Psoas muscle (tissue), 8 donors: ENCODE results near the gene FTO. TPM values are rescaled to one million over a fixed set of nuclear protein-coding genes. Genes with fewer than 3 reads are reported as not detected.
A peak's percentile ranks its signal among the peaks of the same experiment; 100 is the strongest.
"Not testable (repeated sequence)": the region's sequence is repeated elsewhere in the genome, so short reads cannot be mapped to it uniquely, and the experiment has no call there.

Source experiments
- ATAC-seq, 4 donors: fragments of 200-7000 bp; cut with Tn5 transposase; one replicate each; pipeline ENCODE4 v1.9.1; 2020; ENCODE audit warnings: moderate library complexity in 3 of 4, mild to moderate bottlenecking in 2 of 4
- DNase-seq, 2 donors: peaks; one replicate each; pipeline ENCODE4 v3.0.0-alpha.2; 2020
- H3K27ac ChIP-seq: fragments of 200-600 bp; one replicate; pipeline ENCODE4 v1.8.0; 2022
- H3K27me3 ChIP-seq, 3 donors: fragments of 200-600 bp in 1 of 3; one replicate each; pipeline versions ENCODE4 v1.6.1 to v1.8.0; 2013 to 2022; ENCODE audit warnings: low read length in 2 of 3, mild to moderate bottlenecking in 2 of 3, moderate library complexity in 1 of 3; ENCODE audit not compliant: insufficient read depth in 3 of 3
- H3K36me3 ChIP-seq, 2 donors: fragments of 200-600 bp in 1 of 2; one replicate each; pipeline versions ENCODE4 v1.6.1 to v1.8.0; 2013 to 2022; ENCODE audit warnings: low read depth in 1 of 2, mild to moderate bottlenecking in 1 of 2, moderate library complexity in 1 of 2; ENCODE audit not compliant: insufficient read depth in 1 of 2
- H3K4me1 ChIP-seq: fragments of 200-600 bp; one replicate; pipeline ENCODE4 v1.8.0; 2022
- H3K4me3 ChIP-seq: fragments of 200-600 bp; one replicate; pipeline ENCODE4 v1.8.0; 2022; ENCODE audit warnings: mild to moderate bottlenecking
- H3K9me3 ChIP-seq: fragments of 200-600 bp; one replicate; pipeline ENCODE4 v1.8.0; 2022
- WGBS, 3 donors: extraction: QIAGEN DNeasy Blood & Tissue Kit; methylation state at CpG; one replicate each; pipeline versions ENCODE4 v1.1.6 to v1.1.7; 2013; 5-methylcytosine and 5-hydroxymethylcytosine counted together
- intact Hi-C, 2 donors: fragments of 100-400 bp; cut with DNase I; formaldehyde crosslinking; loops; one replicate each; pipeline versions ENCODE4 v1.11.0 to v1.14.2; 2022
- polyA plus RNA-seq, 3 donors: library from polyadenylated mRNA; stranded (reverse); fragments of 200-250 nt; gene quantifications; one replicate each; pipeline ENCODE4 v1.2.3, GENCODE V29; 2013
- total RNA-seq, 4 donors: library from RNA; stranded (reverse); fragmentation: NEBNext Ultra II Directional in 2 of 4; extraction: Animal tissue kit (Norgen Biotek cat#: 25700) in 2 of 4; gene quantifications; one replicate each; pipeline versions ENCODE4 v1.2.1 to v1.2.4, GENCODE V29; 2021 to 2023
- TF ChIP-seq, protein P1 (sequence below): fragments of 200-600 bp; IDR thresholded peaks from one replicate; pipeline ENCODE4 v1.8.0; 2022; ENCODE audit warnings: antibody characterized with exemption
- donor health status: healthy with polysubstance abuse.
- donor health status: DM: no; HTN: no; CAD: no; lungs with moderate emphysema.
- donor health status: Bipolar disorder and iron deficiency.
- donor health status: healthy.
- donor health status: DM: yes; HTN: yes; CAD: no.
- donor health status: DM: no; HTN: no; CAD: no.
- donor health status: DM: no; HTN: no; CAD: no.
- donor health status: DM: yes; HTN: yes; CAD: no.

FTO gene
- total and polyA plus RNA-seq, 7 donors: 14.2 to 67.6 (median 47.4) TPM

GRCh38 chr16:53886482-53887378, 182.8 kb downstream of the FTO start:
- WGBS, 3 donors: 82 to 90% (median 85%) methylated on average over 7 of the region's 7 CpGs
- H3K36me3 ChIP-seq: peaks cover 6 to 22% of the 10 kb centered on the region in 2 donors
- no peak for ATAC-seq

GRCh38 chr16:53888222-53888621, 184.3 kb downstream of the FTO start:
- intact Hi-C loops: loop anchor here in 1 of 2 donors (10.0 kb wide), 1 partner anchor 1067 kb away; no protein-coding TSS in a partner anchor
- H3K36me3 ChIP-seq: peaks cover 6 to 21% of the 10 kb centered on the region in 2 donors
- no peak overlapping the region for H3K27ac ChIP-seq
- H3K4me1 ChIP-seq: peaks cover 3% of the 10 kb centered on the region
- no peaks in the 10 kb centered on the region for H3K9me3 ChIP-seq
- no peaks in the 10 kb centered on the region for H3K27me3 ChIP-seq
- DNase-seq: no peak
- 62 to 90% (median 72%) methylated on average over 3 of the region's 3 CpGs for WGBS, 3 donors
- no peak overlapping the region for H3K4me3 ChIP-seq
- ATAC-seq: no peak
- TF ChIP-seq, protein P1, sequence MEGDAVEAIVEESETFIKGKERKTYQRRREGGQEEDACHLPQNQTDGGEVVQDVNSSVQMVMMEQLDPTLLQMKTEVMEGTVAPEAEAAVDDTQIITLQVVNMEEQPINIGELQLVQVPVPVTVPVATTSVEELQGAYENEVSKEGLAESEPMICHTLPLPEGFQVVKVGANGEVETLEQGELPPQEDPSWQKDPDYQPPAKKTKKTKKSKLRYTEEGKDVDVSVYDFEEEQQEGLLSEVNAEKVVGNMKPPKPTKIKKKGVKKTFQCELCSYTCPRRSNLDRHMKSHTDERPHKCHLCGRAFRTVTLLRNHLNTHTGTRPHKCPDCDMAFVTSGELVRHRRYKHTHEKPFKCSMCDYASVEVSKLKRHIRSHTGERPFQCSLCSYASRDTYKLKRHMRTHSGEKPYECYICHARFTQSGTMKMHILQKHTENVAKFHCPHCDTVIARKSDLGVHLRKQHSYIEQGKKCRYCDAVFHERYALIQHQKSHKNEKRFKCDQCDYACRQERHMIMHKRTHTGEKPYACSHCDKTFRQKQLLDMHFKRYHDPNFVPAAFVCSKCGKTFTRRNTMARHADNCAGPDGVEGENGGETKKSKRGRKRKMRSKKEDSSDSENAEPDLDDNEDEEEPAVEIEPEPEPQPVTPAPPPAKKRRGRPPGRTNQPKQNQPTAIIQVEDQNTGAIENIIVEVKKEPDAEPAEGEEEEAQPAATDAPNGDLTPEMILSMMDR: no peak

More at GRCh38 chr16:53886482-53887378, 182.8 kb downstream of the FTO start:
- Histone ChIP-seq H3K9me3 (no peaks in the 10 kb centered on the region), H3K27me3 (no peaks in the 10 kb centered on the region), H3K4me3 (no peak overlapping the region), H3K4me1 (no peaks in the 10 kb centered on the region), H3K27ac (no peak overlapping the region)
- no peak for DNase-seq
- intact Hi-C loops: loop anchor here in 1 of 2 donors (10.0 kb wide), 1 partner anchor 1068 kb away; no protein-coding TSS in a partner anchor
- TF ChIP-seq, protein P1: no peak

DNA sequence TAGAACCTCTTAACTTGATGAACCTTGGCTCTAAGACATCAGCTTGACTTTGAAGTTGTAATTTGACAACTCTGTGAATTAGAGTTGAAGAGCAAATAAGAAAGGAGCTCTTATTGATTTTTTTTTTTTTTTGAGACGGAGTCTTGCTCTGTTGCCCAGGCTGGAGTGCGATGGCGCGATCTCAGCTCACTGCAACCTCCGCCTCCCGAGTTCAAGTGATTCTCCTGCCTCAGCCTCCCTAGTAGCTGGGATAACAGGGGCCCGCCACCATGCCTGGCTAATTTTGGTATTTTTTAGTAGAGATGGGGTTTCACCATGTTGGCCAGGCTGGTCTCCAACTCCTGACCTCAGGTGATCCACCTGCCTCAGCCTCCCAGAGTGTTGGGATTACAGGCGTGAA, 186.9 kb downstream of the FTO start:
- H3K27me3 ChIP-seq, intact Hi-C loops, H3K9me3 ChIP-seq, H3K4me3 ChIP-seq, ATAC-seq, DNase-seq, H3K27ac ChIP-seq: not testable (repeated sequence)
- 96 to 100% (median 100%) methylated on average over 5 to 8 of the region's 8 CpGs for WGBS, 3 donors
- H3K36me3 ChIP-seq: peaks cover 6 to 21% of the 10 kb centered on the region in 2 donors
- peaks cover 13% of the 10 kb centered on the region for H3K4me1 ChIP-seq

GRCh38 chr16:53891409-53892139, 187.6 kb downstream of the FTO start:
- TF ChIP-seq, protein P1: no peak
- Histone ChIP-seq H3K27me3 (no peaks in the 10 kb centered on the region), H3K9me3 (no peaks in the 10 kb centered on the region), H3K4me3 (no peak overlapping the region), H3K27ac (no peak overlapping the region), H3K4me1 (peaks cover 13% of the 10 kb centered on the region), H3K36me3 (peaks cover 6 to 21% of the 10 kb centered on the region in 2 donors)
- 79 to 82% (median 81%) methylated on average over 9 of the region's 9 CpGs for WGBS, 3 donors
- intact Hi-C loops: no loop called here
- DNase-seq: no peak
- no peak for ATAC-seq

DNA sequence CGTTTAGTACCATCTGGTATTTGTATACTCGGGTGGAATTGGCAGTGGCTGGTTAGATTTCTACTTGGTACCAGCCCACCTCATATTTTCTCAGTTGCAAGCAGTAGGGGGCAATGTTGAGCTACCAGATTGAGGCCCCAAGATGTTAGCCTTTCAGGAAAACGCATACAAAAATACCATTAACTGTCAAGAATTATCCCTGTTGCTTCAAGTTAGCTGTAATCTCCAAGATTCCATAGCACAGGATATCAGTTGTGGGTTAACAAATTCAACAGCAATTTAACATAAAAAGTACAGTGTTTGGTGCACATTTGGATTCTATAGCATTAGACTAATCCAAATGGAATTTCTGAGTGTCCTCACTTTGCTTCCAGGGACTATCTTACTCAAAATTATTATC, 188.2 kb downstream of the FTO start:
- ATAC-seq (peak; percentile 58 to 79 (median 68)), DNase-seq (no peak)
- TF ChIP-seq, protein P1: peak; percentile 77
- H3K36me3 ChIP-seq: peaks cover 3 to 21% of the 10 kb centered on the region in 2 donors
- intact Hi-C loops: no loop called here
- H3K4me3 ChIP-seq: no peak overlapping the region
- H3K9me3 ChIP-seq: no peaks in the 10 kb centered on the region
- H3K27me3 ChIP-seq: no peaks in the 10 kb centered on the region
- H3K27ac ChIP-seq: no peak overlapping the region
- H3K4me1 ChIP-seq: peaks cover 18% of the 10 kb centered on the region
- WGBS, 3 donors: 7 to 12% (median 10%) methylated on average over 3 of the region's 3 CpGs
